ENCODE results near the gene GRK2.

Gene GRK2

GRCh38 chr11:67312187-67313021, 46.1 kb downstream of the GRK2 start:
- TF ChIP-seq GATA3 (IDR thresholded peaks at IDR 0.05; ENCODE audit: low read depth, low read length) (no peak), GATA2 (IDR thresholded peaks at IDR 0.05; ENCODE audit: low read depth, low read length) (peak; percentile 60; the same call in 1 of the 2 replicates)

- no peak for TF ChIP-seq GATA3 (IDR thresholded peaks at IDR 0.05; ENCODE audit: low read depth, low read length)
- no peak for TF ChIP-seq GATA2 (IDR thresholded peaks at IDR 0.05; ENCODE audit: low read depth, low read length)
Measured at GRCh38 chr11:67313125-67313890, 47.0 kb downstream of the GRK2 start.

- no peak for TF ChIP-seq GATA2 (IDR thresholded peaks at IDR 0.05; ENCODE audit: low read depth, low read length)
- TF ChIP-seq GATA3 (IDR thresholded peaks at IDR 0.05; ENCODE audit: low read depth, low read length) = no peak
Measured at GRCh38 chr11:67314218-67314617, 47.9 kb downstream of the GRK2 start.

GRCh38 chr11:67315325-67315909, 49.1 kb downstream of the GRK2 start:
- TF ChIP-seq GATA3 (IDR thresholded peaks at IDR 0.05; ENCODE audit: low read depth, low read length) = no peak
- no peak for TF ChIP-seq GATA2 (IDR thresholded peaks at IDR 0.05; ENCODE audit: low read depth, low read length)

GRCh38 chr11:67316882-67317204, 50.6 kb downstream of the GRK2 start:
- TF ChIP-seq GATA3 (IDR thresholded peaks at IDR 0.05; ENCODE audit: low read depth, low read length) (no peak), GATA2 (IDR thresholded peaks at IDR 0.05; ENCODE audit: low read depth, low read length) (no peak)

- TF ChIP-seq GATA3 (IDR thresholded peaks at IDR 0.05; ENCODE audit: low read depth, low read length) (no peak), GATA2 (IDR thresholded peaks at IDR 0.05; ENCODE audit: low read depth, low read length) (no peak)
Measured at GRCh38 chr11:67317205-67317887, 51.1 kb downstream of the GRK2 start.

- TF ChIP-seq GATA3 (IDR thresholded peaks at IDR 0.05; ENCODE audit: low read depth, low read length) (no peak), GATA2 (IDR thresholded peaks at IDR 0.05; ENCODE audit: low read depth, low read length) (no peak)
Measured at GRCh38 chr11:67317888-67318555, 51.7 kb downstream of the GRK2 start.

- no peak for TF ChIP-seq GATA3 (IDR thresholded peaks at IDR 0.05; ENCODE audit: low read depth, low read length)
- no peak for TF ChIP-seq GATA2 (IDR thresholded peaks at IDR 0.05; ENCODE audit: low read depth, low read length)
Measured at GRCh38 chr11:67320011-67320410, 53.7 kb downstream of the GRK2 start.

- TF ChIP-seq GATA3 (IDR thresholded peaks at IDR 0.05; ENCODE audit: low read depth, low read length) (no peak), GATA2 (IDR thresholded peaks at IDR 0.05; ENCODE audit: low read depth, low read length) (no peak)
Measured at GRCh38 chr11:67320691-67321090, 54.4 kb downstream of the GRK2 start.

- TF ChIP-seq GATA2 (IDR thresholded peaks at IDR 0.05; ENCODE audit: low read depth, low read length) = no peak
- TF ChIP-seq GATA3 (IDR thresholded peaks at IDR 0.05; ENCODE audit: low read depth, low read length) = no peak
Measured at GRCh38 chr11:67321313-67321871, 55.1 kb downstream of the GRK2 start.

- TF ChIP-seq GATA2 (IDR thresholded peaks at IDR 0.05; ENCODE audit: low read depth, low read length) (no peak), GATA3 (IDR thresholded peaks at IDR 0.05; ENCODE audit: low read depth, low read length) (no peak)
Measured at GRCh38 chr11:67322049-67322448, 55.8 kb downstream of the GRK2 start.

GRCh38 chr11:67323526-67323925, 57.3 kb downstream of the GRK2 start:
- no peak for TF ChIP-seq GATA3 (IDR thresholded peaks at IDR 0.05; ENCODE audit: low read depth, low read length)
- TF ChIP-seq GATA2 (IDR thresholded peaks at IDR 0.05; ENCODE audit: low read depth, low read length) = no peak

GRCh38 chr11:67332081-67332691, 65.9 kb downstream of the GRK2 start:
- TF ChIP-seq GATA2 (IDR thresholded peaks at IDR 0.05; ENCODE audit: low read depth, low read length) (peak; percentile 29; the same call in 1 of the 2 replicates), GATA3 (IDR thresholded peaks at IDR 0.05; ENCODE audit: low read depth, low read length) (no peak)

Measured in SH-SY5Y (cell line).